HCT116 (cell line): Measurements from ENCODE around the gene IGFBP6.

Experiments
- CTCF ChIP-seq, 3 experiments: fragments of 200-600 bp in 1 of 3; sonication (generic) in 1 of 3; IDR thresholded peaks in 2 of 3; conservative IDR thresholded peaks in 1 of 3; 2 replicates each; pipeline ENCODE4 v1.5.1; 2012 to 2017; ENCODE audit warnings: low read depth in 2 of 3, low read length in 2 of 3, antibody characterized with exemption in 1 of 3, borderline replicate concordance in 1 of 3, control low read depth in 1 of 3, mild to moderate bottlenecking in 1 of 3, mixed read lengths in 1 of 3, mixed run types in 1 of 3, moderate library complexity in 1 of 3; ENCODE audit not compliant: insufficient read depth in 1 of 3
- JUND ChIP-seq: IDR thresholded peaks from 2 replicates; pipeline ENCODE4 v1.6.1; 2012

GRCh38 chr12:53070877-53071492, 26.5 kb upstream of the IGFBP6 start:
- TF ChIP-seq JUND (no peak), CTCF (IDR thresholded peaks at IDR 0.05 in 2 of 3, conservative IDR thresholded peaks at IDR 0.05 in 1 of 3; ENCODE audit: borderline replicate concordance in 1 of 3, insufficient read depth in 1 of 3, low read depth in 2 of 3, low read length in 2 of 3) (no peak)
